PC-3 (cell line): Measurements from ENCODE around the gene SLC2A3. TPM values are rescaled to one million over a fixed set of nuclear protein-coding genes. Genes with fewer than 3 reads are reported as not detected.
"Not testable (repeated sequence)": the region's sequence is repeated elsewhere in the genome, so short reads cannot be mapped to it uniquely, and the experiment has no call there.

Source experiments
- ATAC-seq: fragments of 200-7000 bp; cut with Tn5 transposase; 2 replicates; pipeline ENCODE4 v1.9.1; 2020; ENCODE audit warnings: mild to moderate bottlenecking, moderate library complexity
- BruUV-seq: library from RNA; stranded (reverse); fragments of 400-500 nt; replicated peaks from 2 replicates; lab custom pipeline; 2021; lab: Mats Ljungman, UMichigan
- CTCF ChIA-PET: fragments of 300-600 bp; sonication (Branson Sonifier 250); formaldehyde crosslinking; loops from one replicate; lab custom pipeline; 2022; ENCODE audit warnings: antibody characterized with exemption; lab: Charles Lee
- POLR2A ChIA-PET: fragments of 300-600 bp; sonication (Branson Sonifier 250); formaldehyde crosslinking; loops from one replicate; lab custom pipeline; 2022; ENCODE audit warnings: antibody characterized with exemption; ENCODE audit not compliant: unreplicated experiment; lab: Charles Lee
- DNase-seq: peaks from one replicate; pipeline ENCODE4 v3.0.0-alpha.2; 2015
- H2AFZ ChIP-seq: fragments of 300-600 bp; sonication (generic); 2 replicates; pipeline ENCODE4 v1.6.0; 2016; ENCODE audit warnings: antibody characterized with exemption, low read length
- H3F3A ChIP-seq: fragments of 300-600 bp; sonication (generic); one replicate; pipeline ENCODE4 v1.6.0; 2017; ENCODE audit warnings: antibody characterized with exemption, low read length, control low read depth, mild to moderate bottlenecking; ENCODE audit not compliant: unreplicated experiment
- H3K27ac ChIP-seq: fragments of 300-600 bp; sonication (generic); 2 replicates; pipeline ENCODE4 v1.5.1; 2016; ENCODE audit warnings: mild to moderate bottlenecking, low read length
- H3K27me3 ChIP-seq: fragments of 300-600 bp; sonication (generic); 2 replicates; pipeline ENCODE4 v1.6.1; 2016; ENCODE audit warnings: low read length, mixed read lengths
- H3K36me3 ChIP-seq: fragments of 300-600 bp; sonication (generic); 2 replicates; pipeline ENCODE4 v1.6.1; 2016; ENCODE audit warnings: low read depth, mixed run types, low read length, mixed read lengths
- H3K4me1 ChIP-seq: fragments of 300-600 bp; sonication (generic); 2 replicates; pipeline ENCODE4 v1.5.1; 2016; ENCODE audit warnings: low read length; ENCODE audit not compliant: insufficient read depth
- H3K4me2 ChIP-seq: fragments of 300-600 bp; sonication (generic); 2 replicates; pipeline ENCODE4 v1.6.0; 2016; ENCODE audit warnings: low read length
- H3K4me3 ChIP-seq: fragments of 300-600 bp; sonication (generic); 2 replicates; pipeline ENCODE4 v1.5.1; 2016; ENCODE audit warnings: mild to moderate bottlenecking, low read length, mixed read lengths
- H3K79me2 ChIP-seq: fragments of 300-600 bp; sonication (generic); 2 replicates; pipeline ENCODE4 v1.6.1; 2017; ENCODE audit warnings: low read length, mixed read lengths
- H3K9ac ChIP-seq: fragments of 300-600 bp; sonication (generic); 2 replicates; pipeline ENCODE4 v1.6.0; 2016; ENCODE audit warnings: mild to moderate bottlenecking, low read length
- H3K9me2 ChIP-seq: fragments of 300-600 bp; sonication (generic); replicated peaks from 2 replicates; pipeline ENCODE4 v1.6.1; 2016; ENCODE audit warnings: mixed run types, low read length, mixed read lengths
- H3K9me3 ChIP-seq: fragments of 300-600 bp; sonication (generic); 2 replicates; pipeline ENCODE4 v1.6.1; 2016; ENCODE audit warnings: low read length, mixed read lengths
- H4K20me1 ChIP-seq: fragments of 300-600 bp; sonication (generic); 2 replicates; pipeline ENCODE4 v1.6.1; 2016; ENCODE audit warnings: low read length, mixed read lengths
- CTCF ChIP-seq: fragments of 300-600 bp; sonication (generic); conservative IDR thresholded peaks from 2 replicates; pipeline ENCODE4 v1.5.1; 2017; ENCODE audit warnings: antibody characterized with exemption, low read depth, mild to moderate bottlenecking, low read length
- EZH2 ChIP-seq: fragments of 300-600 bp; sonication (generic); IDR thresholded peaks from one replicate; pipeline ENCODE4 v1.6.1; 2017; ENCODE audit warnings: antibody characterized with exemption, mild to moderate bottlenecking, low read length; ENCODE audit not compliant: unreplicated experiment
- EZH2phosphoT487 ChIP-seq: fragments of 300-600 bp; sonication (generic); IDR thresholded peaks from 2 replicates; pipeline ENCODE4 v1.6.1; 2018; ENCODE audit warnings: mild to moderate bottlenecking, antibody characterized with exemption, low read length, borderline replicate concordance
- intact Hi-C: fragments of 100-400 bp; cut with micrococcal nuclease; formaldehyde crosslinking; loops from 2 replicates; pipeline ENCODE4 v1.9.0; 2023
- total RNA-seq: library from RNA; depleted of rRNA; stranded (reverse); fragments of >200 nt; gene quantifications from 2 replicates; pipeline ENCODE4 v1.2.3, GENCODE V29; 2014

SLC2A3 gene
- total RNA-seq, 1 experiment from 2014 or later = not detected

- no peak overlapping the region for H3K27ac ChIP-seq
- H3K4me1 ChIP-seq = no peaks in the 10 kb centered on the region
- H3K9me2 ChIP-seq = no peaks in the 10 kb centered on the region
- H3K79me2 ChIP-seq = no peaks in the 10 kb centered on the region
- H4K20me1 ChIP-seq = no peaks in the 10 kb centered on the region
- no peak overlapping the region for H3K9ac ChIP-seq
- ChIA-PET CTCF (no interaction called here), POLR2A (no interaction called here)
- no peak overlapping the region for H3K4me2 ChIP-seq
- H2AFZ ChIP-seq = no peak overlapping the region
- no TSS peak for BruUV-seq
- H3K4me3 ChIP-seq = no peak overlapping the region
- no peaks in the 10 kb centered on the region for H3K9me3 ChIP-seq
- DNase-seq (no peak), ATAC-seq (no peak)
- no peaks in the 10 kb centered on the region for H3F3A ChIP-seq
- TF ChIP-seq EZH2 (no peak), EZH2phosphoT487 (no peak), CTCF (no peak)
- intact Hi-C loops = no loop called here
- no peaks in the 10 kb centered on the region for H3K36me3 ChIP-seq
- H3K27me3 ChIP-seq = no peaks in the 10 kb centered on the region
Observed at GRCh38 chr12:7948589-7949260, 12.7 kb upstream of the SLC2A3 start.

GRCh38 chr12:7947011-7947410 lies 11.0 kb upstream of the SLC2A3 start:
- no TSS peak for BruUV-seq
- no peak for DNase-seq
- CTCF ChIA-PET = no interaction called here

GRCh38 chr12:7944760-7945159 lies 8.8 kb upstream of the SLC2A3 start:
- POLR2A ChIA-PET, CTCF ChIA-PET: not testable (repeated sequence)

More at GRCh38 chr12:7947011-7947410, 11.0 kb upstream of the SLC2A3 start:
- Histone ChIP-seq H3K9me2 (no peaks in the 10 kb centered on the region), H4K20me1 (no peaks in the 10 kb centered on the region), H3K9ac (no peak overlapping the region), H3F3A (no peaks in the 10 kb centered on the region), H3K79me2 (no peaks in the 10 kb centered on the region), H3K36me3 (no peaks in the 10 kb centered on the region), H3K27ac (no peak overlapping the region), H3K4me3 (no peak overlapping the region), H3K4me2 (no peak overlapping the region), H3K27me3 (no peaks in the 10 kb centered on the region), H3K9me3 (no peaks in the 10 kb centered on the region), H3K4me1 (no peaks in the 10 kb centered on the region), H2AFZ (no peak overlapping the region)
- intact Hi-C loops = no loop called here
- TF ChIP-seq CTCF (no peak), EZH2phosphoT487 (no peak), EZH2 (no peak)
- ATAC-seq = no peak
- POLR2A ChIA-PET = no interaction called here

More at GRCh38 chr12:7944760-7945159, 8.8 kb upstream of the SLC2A3 start:
- H3K27me3 ChIP-seq, H3K4me3 ChIP-seq, H3K4me1 ChIP-seq, H2AFZ ChIP-seq, H3K9ac ChIP-seq, H3K79me2 ChIP-seq, H3K9me3 ChIP-seq, H3K4me2 ChIP-seq, intact Hi-C loops, BruUV-seq, H3K9me2 ChIP-seq, H3F3A ChIP-seq, H4K20me1 ChIP-seq, DNase-seq, H3K36me3 ChIP-seq, ATAC-seq, H3K27ac ChIP-seq: not testable (repeated sequence)
